D721Med (cell line): ENCODE results near the gene MICAL2.

Experiments used
- DNase-seq: peaks from one replicate; pipeline ENCODE4 v3.0.0; 2011; ENCODE audit warnings: low spot score; ENCODE audit not compliant: insufficient read length
- FAIRE-seq: peaks from 2 replicates; lab custom pipeline; 2011; peaks lifted over from hg19 to GRCh38; lab: Jason Lieb, UNC
- TF ChIP-seq, protein P1 (sequence below): IDR thresholded peaks from 2 replicates; pipeline ENCODE4 v1.5.1; 2012; ENCODE audit warnings: mild to moderate bottlenecking, control low read depth; ENCODE audit not compliant: insufficient read depth; ENCODE audit errors: missing control alignments

The MICAL2 gene

DNA sequence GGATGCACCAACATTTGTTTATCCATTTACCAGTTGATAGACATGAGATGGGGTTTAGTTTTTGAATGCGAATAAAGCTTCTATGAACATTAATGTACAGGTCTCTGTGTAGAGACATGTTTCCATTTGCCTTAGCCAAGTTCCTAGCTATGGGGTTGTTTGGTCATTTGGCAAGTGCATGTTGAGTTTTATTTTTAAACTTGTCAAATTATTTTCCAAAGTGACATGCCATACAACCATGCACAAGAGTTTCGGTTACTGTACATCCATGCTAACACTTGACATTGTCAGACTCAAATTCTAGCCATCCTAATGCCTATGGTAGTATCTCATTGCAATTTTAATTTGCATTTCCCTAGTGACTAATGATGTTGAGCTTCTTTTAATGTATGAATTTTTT is 196.4 kb downstream of the MICAL2 start:
- TF ChIP-seq, protein P1, sequence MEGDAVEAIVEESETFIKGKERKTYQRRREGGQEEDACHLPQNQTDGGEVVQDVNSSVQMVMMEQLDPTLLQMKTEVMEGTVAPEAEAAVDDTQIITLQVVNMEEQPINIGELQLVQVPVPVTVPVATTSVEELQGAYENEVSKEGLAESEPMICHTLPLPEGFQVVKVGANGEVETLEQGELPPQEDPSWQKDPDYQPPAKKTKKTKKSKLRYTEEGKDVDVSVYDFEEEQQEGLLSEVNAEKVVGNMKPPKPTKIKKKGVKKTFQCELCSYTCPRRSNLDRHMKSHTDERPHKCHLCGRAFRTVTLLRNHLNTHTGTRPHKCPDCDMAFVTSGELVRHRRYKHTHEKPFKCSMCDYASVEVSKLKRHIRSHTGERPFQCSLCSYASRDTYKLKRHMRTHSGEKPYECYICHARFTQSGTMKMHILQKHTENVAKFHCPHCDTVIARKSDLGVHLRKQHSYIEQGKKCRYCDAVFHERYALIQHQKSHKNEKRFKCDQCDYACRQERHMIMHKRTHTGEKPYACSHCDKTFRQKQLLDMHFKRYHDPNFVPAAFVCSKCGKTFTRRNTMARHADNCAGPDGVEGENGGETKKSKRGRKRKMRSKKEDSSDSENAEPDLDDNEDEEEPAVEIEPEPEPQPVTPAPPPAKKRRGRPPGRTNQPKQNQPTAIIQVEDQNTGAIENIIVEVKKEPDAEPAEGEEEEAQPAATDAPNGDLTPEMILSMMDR = no peak
- FAIRE-seq (no peak), DNase-seq (no peak)

DNA sequence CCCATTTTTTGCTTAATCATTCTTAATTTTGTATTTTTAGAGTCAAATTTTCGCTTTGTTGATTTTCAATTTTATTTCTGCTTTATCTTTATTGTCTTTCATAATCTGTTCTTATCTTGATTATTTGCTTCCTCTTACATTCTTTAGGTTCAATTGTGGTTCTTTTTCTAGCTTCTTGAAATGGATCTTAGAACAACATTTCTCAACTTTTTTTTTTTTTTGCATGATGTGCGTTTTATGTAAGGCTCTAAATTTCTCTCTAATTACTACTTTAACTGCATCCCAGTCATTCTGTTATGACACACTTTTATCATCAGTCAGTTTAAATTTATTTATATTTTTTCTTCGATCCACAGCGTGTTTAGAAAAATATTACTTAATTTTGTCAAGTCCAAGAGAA is 201.7 kb downstream of the MICAL2 start:
- peak; percentile 44 for FAIRE-seq
- TF ChIP-seq, protein P1 = no peak
- no peak for DNase-seq
